Measurements from ENCODE around the gene MOB3A. TPM values are rescaled to one million over a fixed set of nuclear protein-coding genes. Genes with fewer than 3 reads are reported as not detected.

The MOB3A gene
- total RNA-seq, 1 donor from 2014 or later: 161 TPM

Other genes with a start within 250 kb of the MOB3A start
- 64.5 and 70.5 TPM in 2 replicates for gene REXO1, start 247.8 kb downstream of the MOB3A start, total RNA-seq
- 34.5 and 39.1 TPM in 2 replicates for gene KLF16, start 232.7 kb downstream of the MOB3A start, total RNA-seq
- 115 TPM in 2 replicates for gene ABHD17A, start 210.8 kb downstream of the MOB3A start, total RNA-seq
- 8.4 and 9.6 TPM in 2 replicates for gene ADAT3, start 190.9 kb downstream of the MOB3A start, total RNA-seq
- 38.0 and 41.5 TPM in 2 replicates for gene SCAMP4, start 190.9 kb downstream of the MOB3A start, total RNA-seq
- 95.2 and 101 TPM in 2 replicates for gene CSNK1G2, start 155.2 kb downstream of the MOB3A start, total RNA-seq
- 27.5 and 27.7 TPM in 2 replicates for gene BTBD2, start 80.6 kb downstream of the MOB3A start, total RNA-seq
- 150 and 166 TPM in 2 replicates for gene MKNK2, start 45.1 kb downstream of the MOB3A start, total RNA-seq
- 6.7 and 7.1 TPM in 2 replicates for gene IZUMO4, start 589 bp upstream of the MOB3A start, total RNA-seq
- gene AP3D1, start 55.2 kb upstream of the MOB3A start, total RNA-seq: 120 and 124 TPM in 2 replicates
- gene DOT1L, start 67.6 kb upstream of the MOB3A start, total RNA-seq: 119 and 128 TPM in 2 replicates
- gene PLEKHJ1, start 140.0 kb upstream of the MOB3A start, total RNA-seq: 67.5 and 68.2 TPM in 2 replicates
- gene SF3A2, start 140.5 kb upstream of the MOB3A start, total RNA-seq: 153 and 169 TPM in 2 replicates
- 2.2 and 4.5 TPM in 2 replicates for gene AMH, start 153.0 kb upstream of the MOB3A start, total RNA-seq
- gene JSRP1, start 160.1 kb upstream of the MOB3A start, total RNA-seq: 0.34 TPM in 1 of 2 replicates, not detected in the other
- 0.07 and 0.16 TPM in 2 replicates for gene PEAK3, start 185.8 kb upstream of the MOB3A start, total RNA-seq
- 0.18 and 0.24 TPM in 2 replicates for gene LINGO3, start 211.8 kb upstream of the MOB3A start, total RNA-seq
- 180 and 193 TPM in 2 replicates for gene LSM7, start 232.3 kb upstream of the MOB3A start, total RNA-seq
- 71.2 and 71.4 TPM in 2 replicates for gene SPPL2B, start 232.4 kb upstream of the MOB3A start, total RNA-seq

Data from activated T-helper 1 cell treated with anti-CD3 and anti-CD28 coated beads, Interleukin-12 subunit alpha, Interleukin-12 subunit beta, Interleukin-2, Interleukin-4 antibody, amounts not matched to agents 30 ng/mL and 10 ng/mL and 1 ng/mL, durations not matched to agents 14 hours and 24 hours and 36 hours (primary cell).